H1 (cell line): ENCODE measurements around the gene WIPF3. TPM values are rescaled to one million over a fixed set of nuclear protein-coding genes. Genes with fewer than 3 reads are reported as not detected.

Experiments
- CTCF ChIA-PET: fragments of 300-600 bp; sonication (Branson Sonifier 250); formaldehyde crosslinking; loops from one replicate; lab custom pipeline; 2021; ENCODE audit not compliant: partially characterized antibody; lab: Charles Lee
- POLR2A ChIA-PET: fragments of 300-600 bp; sonication (Branson Sonifier 250); formaldehyde crosslinking; loops from one replicate; lab custom pipeline; 2021; ENCODE audit warnings: inconsistent platforms; ENCODE audit not compliant: partially characterized antibody; lab: Charles Lee
- DNase-seq, 2 experiments: peaks; one replicate each; pipeline versions ENCODE4 v3.0.0 to v3.0.0-alpha.2; 2010 to 2022; ENCODE audit warnings: low spot score in 2 of 2, low read depth in 1 of 2, mixed read lengths in 1 of 2
- FAIRE-seq: peaks from 2 replicates; lab custom pipeline; 2011; peaks lifted over from hg19 to GRCh38; lab: Jason Lieb, UNC
- H2AFZ ChIP-seq: 2 replicates; pipeline ENCODE4 v1.8.1; 2012; ENCODE audit warnings: low read length, inconsistent platforms
- H2AK5ac ChIP-seq: 2 replicates; pipeline ENCODE4 v1.6.1; 2013; ENCODE audit warnings: low read depth, low read length
- H2BK120ac ChIP-seq: replicated peaks from 2 replicates; pipeline ENCODE3; 2013; ENCODE audit warnings: low read depth, low read length, inconsistent platforms
- H2BK12ac ChIP-seq: 2 replicates; pipeline ENCODE4 v1.6.1; 2013; ENCODE audit warnings: low read depth, low read length
- H2BK15ac ChIP-seq: 2 replicates; pipeline ENCODE4 v1.6.1; 2013; ENCODE audit warnings: low read length
- H2BK20ac ChIP-seq: 2 replicates; pipeline ENCODE4 v1.6.1; 2013; ENCODE audit warnings: low read length
- H2BK5ac ChIP-seq: 2 replicates; pipeline ENCODE4 v1.6.1; 2013; ENCODE audit warnings: low read depth, low read length
- H3K14ac ChIP-seq: 2 replicates; pipeline ENCODE4 v1.6.1; 2013; ENCODE audit warnings: inconsistent platforms; ENCODE audit not compliant: insufficient read length
- H3K18ac ChIP-seq: 2 replicates; pipeline ENCODE4 v1.6.1; 2013; ENCODE audit warnings: low read length; ENCODE audit errors: extremely low read depth
- H3K23ac ChIP-seq: 2 replicates; pipeline ENCODE4 v1.6.1; 2013; ENCODE audit warnings: inconsistent platforms; ENCODE audit not compliant: insufficient read length
- H3K23me2 ChIP-seq: 2 replicates; pipeline ENCODE4 v1.6.1; 2013; ENCODE audit warnings: low read depth, low read length
- H3K27ac ChIP-seq: 2 replicates; pipeline ENCODE4 v1.6.1; 2011; ENCODE audit warnings: low read depth, low read length, inconsistent platforms
- H3K27me3 ChIP-seq, 4 experiments: replicated peaks in 1 of 4; 1 replicate in 1 of 4; 2 replicates in 3 of 4; pipeline versions ENCODE4 v1.6.1 to v1.8.1; 2011 to 2013; ENCODE audit warnings: low read length in 3 of 4, mild to moderate bottlenecking in 3 of 4, inconsistent platforms in 2 of 4, mixed read lengths in 2 of 4, moderate library complexity in 1 of 4; ENCODE audit not compliant: control insufficient read depth in 3 of 4, insufficient read depth in 3 of 4; ENCODE audit errors: extremely low read depth in 1 of 4
- H3K36me3 ChIP-seq, 4 experiments: 2 replicates each; pipeline versions ENCODE4 v1.6.1 to v1.8.1; 2011 to 2013; ENCODE audit warnings: mild to moderate bottlenecking in 4 of 4, low read length in 3 of 4, moderate library complexity in 2 of 4, control low read depth in 1 of 4, inconsistent platforms in 1 of 4; ENCODE audit not compliant: insufficient read depth in 4 of 4, control insufficient read depth in 2 of 4
- H3K4ac ChIP-seq: replicated peaks from 2 replicates; pipeline ENCODE3; 2013; ENCODE audit warnings: low read length, low read depth, mixed read lengths, inconsistent platforms; ENCODE audit not compliant: insufficient read length
- H3K4me1 ChIP-seq, 4 experiments: replicated peaks in 1 of 4; 1 replicate in 1 of 4; 2 replicates in 3 of 4; pipeline versions ENCODE4 v1.6.1 to v1.8.1; 2011 to 2013; ENCODE audit warnings: low read length in 3 of 4, inconsistent platforms in 2 of 4, mixed read lengths in 1 of 4; ENCODE audit not compliant: insufficient read depth in 4 of 4, control insufficient read depth in 3 of 4
- H3K4me2 ChIP-seq, 2 experiments: 2 replicates each; pipeline versions ENCODE4 v1.6.1 to v1.8.1; 2011 to 2013; ENCODE audit warnings: low read depth in 2 of 2, low read length in 2 of 2, control low read depth in 1 of 2, inconsistent platforms in 1 of 2, mild to moderate bottlenecking in 1 of 2; ENCODE audit not compliant: insufficient read depth in 1 of 2
- H3K4me3 ChIP-seq, 4 experiments: fragments of 200-600, 300-600 bp in 1 of 4; sonication (generic), shearing (Covaris generic), sonication (Bioruptor Twin) in 1 of 4; 2 replicates each; pipeline versions ENCODE4 v1.5.1 to v1.8.1; 2011 to 2016; ENCODE audit warnings: low read length in 4 of 4, low read depth in 3 of 4, control low read depth in 2 of 4, inconsistent platforms in 2 of 4, mild to moderate bottlenecking in 2 of 4, mixed read lengths in 1 of 4, moderate library complexity in 1 of 4; ENCODE audit not compliant: insufficient read depth in 2 of 4; ENCODE audit errors: extremely low read depth in 1 of 4
- H3K56ac ChIP-seq: replicated peaks from 2 replicates; pipeline ENCODE3; 2013; ENCODE audit warnings: low read depth, mild to moderate bottlenecking, mixed read lengths, low read length, inconsistent platforms; ENCODE audit not compliant: insufficient read length
- H3K79me1 ChIP-seq: 2 replicates; pipeline ENCODE4 v1.6.1; 2013; ENCODE audit warnings: low read depth, low read length, control low read depth
- H3K79me2 ChIP-seq, 2 experiments: 2 replicates each; pipeline versions ENCODE4 v1.6.1 to v1.8.1; 2012 to 2013; ENCODE audit warnings: low read length in 2 of 2, mild to moderate bottlenecking in 2 of 2, inconsistent platforms in 1 of 2; ENCODE audit not compliant: insufficient read depth in 2 of 2, control insufficient read depth in 1 of 2
- H3K9ac ChIP-seq, 4 experiments: replicated peaks in 1 of 4; 1 replicate in 1 of 4; 2 replicates in 3 of 4; pipeline versions ENCODE4 v1.6.1 to v1.8.1; 2011 to 2013; ENCODE audit warnings: low read depth in 3 of 4, low read length in 3 of 4, control low read depth in 2 of 4, mild to moderate bottlenecking in 2 of 4, moderate library complexity in 2 of 4, inconsistent platforms in 1 of 4; ENCODE audit errors: extremely low read depth in 1 of 4
- H3K9me3 ChIP-seq, 2 experiments: 2 replicates each; pipeline versions ENCODE4 v1.6.1 to v1.8.1; 2012 to 2013; ENCODE audit warnings: mild to moderate bottlenecking in 2 of 2, moderate library complexity in 2 of 2, control low read depth in 1 of 2, inconsistent platforms in 1 of 2, low read depth in 1 of 2, low read length in 1 of 2, mixed read lengths in 1 of 2; ENCODE audit not compliant: insufficient read depth in 2 of 2
- H4K20me1 ChIP-seq, 2 experiments: replicated peaks in 1 of 2; 2 replicates each; pipeline versions ENCODE3 to v1.8.1; 2011 to 2013; ENCODE audit warnings: inconsistent platforms in 2 of 2, low read length in 2 of 2, mild to moderate bottlenecking in 1 of 2; ENCODE audit not compliant: insufficient read depth in 2 of 2, control insufficient read depth in 1 of 2
- H4K5ac ChIP-seq: 2 replicates; pipeline ENCODE4 v1.6.1; 2013; ENCODE audit warnings: low read length, low read depth, mixed read lengths, inconsistent platforms; ENCODE audit not compliant: insufficient read length
- H4K8ac ChIP-seq: 2 replicates; pipeline ENCODE4 v1.8.0; 2013; ENCODE audit warnings: mild to moderate bottlenecking, moderate library complexity, low read length, inconsistent platforms; ENCODE audit not compliant: insufficient read depth; ENCODE audit errors: extremely low read depth
- H4K91ac ChIP-seq: replicated peaks from 2 replicates; pipeline ENCODE3; 2013; ENCODE audit warnings: low read length, mixed read lengths, inconsistent platforms; ENCODE audit not compliant: insufficient read length
- BRCA1 ChIP-seq: IDR thresholded peaks from 2 replicates; pipeline ENCODE4 v1.6.1; 2012; ENCODE audit warnings: low read depth, low read length, improper control_type of control experiment
- CHD2 ChIP-seq: IDR thresholded peaks from 2 replicates; pipeline ENCODE4 v1.6.1; 2012; ENCODE audit warnings: low read length, improper control_type of control experiment
- CREB1 ChIP-seq: IDR thresholded peaks from 2 replicates; pipeline ENCODE4 v1.6.1; 2012; ENCODE audit warnings: inconsistent platforms
- KDM4A ChIP-seq: IDR thresholded peaks from one replicate; pipeline ENCODE4 v1.7.1; 2012; ENCODE audit warnings: low read depth, mild to moderate bottlenecking, moderate library complexity, low read length, inconsistent platforms; ENCODE audit not compliant: severe bottlenecking
- MAFK ChIP-seq: IDR thresholded peaks from 2 replicates; pipeline ENCODE4 v1.6.1; 2012; ENCODE audit warnings: low read depth, mild to moderate bottlenecking, improper control_type of control experiment, low read length
- NANOG ChIP-seq: IDR thresholded peaks from 2 replicates; pipeline ENCODE4 v1.6.1; 2011; ENCODE audit warnings: low read length, low read depth, mild to moderate bottlenecking, inconsistent platforms; ENCODE audit not compliant: insufficient read depth, poor library complexity, severe bottlenecking
- RBBP5 ChIP-seq: IDR thresholded peaks from 2 replicates; pipeline ENCODE4 v1.7.1; 2012; ENCODE audit warnings: low read depth, mild to moderate bottlenecking, inconsistent platforms, low read length, moderate library complexity, borderline replicate concordance
- SAP30 ChIP-seq: fragments of 300-600 bp; sonication (generic); IDR thresholded peaks from 2 replicates; pipeline ENCODE4 v1.7.1; 2012; ENCODE audit warnings: low read length, moderate library complexity, mild to moderate bottlenecking, inconsistent platforms; ENCODE audit not compliant: insufficient read depth, insufficient replicate concordance
- SIX5 ChIP-seq: IDR thresholded peaks from 2 replicates; pipeline ENCODE4 v1.6.1; 2011; ENCODE audit warnings: mild to moderate bottlenecking, low read depth, low read length
- TBP ChIP-seq: IDR thresholded peaks from 2 replicates; pipeline ENCODE4 v1.6.1; 2011; ENCODE audit warnings: low read depth, low read length, improper control_type of control experiment
- WGBS, 2 experiments: shearing (Covaris generic) in 1 of 2; methylation state at CpG; one replicate each; pipeline versions ENCODE4 v1.1.6 to v1.1.7; 2013 to 2015; ENCODE audit warnings: low lambda C conversion rate in 2 of 2, mixed read lengths in 2 of 2, inconsistent platforms in 1 of 2, low coverage in 1 of 2, missing lambda C conversion rate in 1 of 2; ENCODE audit not compliant: insufficient replicate concordance in 2 of 2, insufficient coverage in 1 of 2, insufficient read length in 1 of 2; ENCODE audit errors: extremely low coverage in 1 of 2, missing lambda C conversion rate in 1 of 2; 5-methylcytosine and 5-hydroxymethylcytosine counted together
- polyA plus RNA-seq, 7 experiments: library from polyadenylated mRNA; depleted of rRNA in 3 of 7; stranded (reverse) in 5 of 7; unstranded in 2 of 7; fragments of >200 nt in 5 of 7; fragments of 200-250 nt in 2 of 7; gene quantifications; 1 replicate in 5 of 7; 2 replicates in 1 of 7; 4 replicates in 1 of 7; pipeline versions ENCODE4 v1.2.1 to v1.2.3, GENCODE V29; 2011 to 2013; ENCODE audit warnings: missing spikeins in 2 of 7, mixed read lengths in 2 of 7
- total RNA-seq: library from RNA; stranded (reverse); fragmentation: NEBNext Ultra II Directional; extraction: Animal tissue kit (Norgen Biotek cat#: 25700); gene quantifications from 2 replicates; pipeline ENCODE4 v1.2.1, GENCODE V29; 2021

WIPF3 gene
- total and polyA plus RNA-seq, 2 of the 8 experiments (the other 6 are each of a cell fraction or from before 2014, with no cell fraction given) = 5.0 to 12.1 TPM

DNA sequence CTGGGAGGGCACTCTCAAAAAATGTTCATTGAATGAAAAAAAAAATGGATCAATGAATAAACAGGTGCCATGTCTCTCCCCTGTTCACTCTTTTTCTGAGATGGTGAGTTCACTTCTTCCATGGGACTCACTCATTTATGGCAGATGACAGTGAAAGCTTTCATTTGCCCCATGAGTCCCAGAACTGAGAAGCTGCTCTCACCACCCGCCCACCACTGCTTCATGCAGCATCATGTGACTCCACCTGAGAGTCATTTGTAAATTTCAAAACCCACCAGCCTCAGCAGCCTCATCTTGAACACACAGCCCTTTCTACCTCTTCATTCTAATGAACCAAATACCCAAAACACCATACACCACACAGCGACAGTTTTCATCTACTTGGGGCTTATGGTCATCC lies 118.4 kb downstream of the WIPF3 start:
- Histone ChIP-seq H3K79me1 (no peaks in the 10 kb centered on the region; the same call in 1 of the 2 replicates), H3K36me3 (peaks cover 0 to 22% (median 9%) of the 10 kb centered on the region in 4 experiments; a peak in 5 of 8 replicates), H2BK5ac (no peak overlapping the region), H3K14ac (no peak overlapping the region), H2BK20ac (no peak overlapping the region), H3K9me3 (no peaks in the 10 kb centered on the region), H3K56ac (no peak overlapping the region), H2AFZ (no peak overlapping the region), H3K27ac (no peak overlapping the region), H2BK120ac (no peak overlapping the region), H2BK12ac (no peak overlapping the region), H4K5ac (no peak overlapping the region), H4K20me1 (peaks cover 0 to 4% of the 10 kb centered on the region in 2 experiments), H3K4me2 (no peak overlapping the region), H3K4me3 (no peak overlapping the region), H3K23me2 (no peaks in the 10 kb centered on the region; the same call in 1 of the 2 replicates), H3K18ac (no peak overlapping the region), H3K27me3 (no peaks in the 10 kb centered on the region), H4K91ac (no peak overlapping the region), H3K79me2 (no peaks in the 10 kb centered on the region), H4K8ac (no peak overlapping the region), H2AK5ac (no peak overlapping the region), H3K4me1 (no peaks in the 10 kb centered on the region; a peak in 1 of 7 replicates), H3K9ac (no peak overlapping the region), H3K23ac (no peak overlapping the region), H3K4ac (no peak overlapping the region), H2BK15ac (no peak overlapping the region)
- no peak for FAIRE-seq
- WGBS, 2 experiments = 90% methylated on average over 2 of the region's 2 CpGs; no CpG with 5 or more reads in 1 of the 2 experiments
- no peak for DNase-seq
- POLR2A ChIA-PET = no interaction called here
- CTCF ChIA-PET = interaction anchor here (0.7 to 1.7 kb wide), 7 partner anchors 8 to 177 kb away, joined by 3 to 7 read pairs (median 3); no protein-coding TSS in a partner anchor
- TF ChIP-seq NANOG (no peak), MAFK (no peak), CHD2 (no peak), TBP (no peak), CREB1 (no peak), SAP30 (no peak), KDM4A (no peak), SIX5 (no peak), BRCA1 (no peak), RBBP5 (no peak)
